HCT116 (cell line): ENCODE results near the gene CLCN5. TPM values are rescaled to one million over a fixed set of nuclear protein-coding genes. Genes with fewer than 3 reads are reported as not detected.

Experiments
- ATAC-seq: fragments of 200-7000 bp; cut with Tn5 transposase; 2 replicates; pipeline ENCODE4 v1.9.1; 2020; ENCODE audit warnings: mild to moderate bottlenecking, moderate library complexity
- BruUV-seq: library from RNA; stranded (reverse); fragments of 400-500 nt; replicated peaks from 2 replicates; lab custom pipeline; 2021; lab: Mats Ljungman, UMichigan
- CTCF ChIA-PET: fragments of 300-600 bp; sonication (Branson Sonifier 250); formaldehyde crosslinking; loops from one replicate; lab custom pipeline; 2021; ENCODE audit warnings: antibody characterized with exemption; lab: Charles Lee
- POLR2A ChIA-PET: fragments of 300-600, 350-600 bp; sonication (Branson Sonifier 250); formaldehyde crosslinking; loops from one replicate; lab custom pipeline; 2021; ENCODE audit warnings: antibody characterized with exemption; lab: Charles Lee
- RAD21 ChIA-PET, 2 experiments: fragments of 300-600 bp; sonication (Branson Sonifier 250); formaldehyde crosslinking; loops; one replicate each; lab custom pipeline; 2023; ENCODE audit warnings: low total read pairs in 2 of 2; ENCODE audit not compliant: uncharacterized antibody in 2 of 2, unreplicated experiment in 2 of 2, low non-redundant PET in 1 of 2; lab: Charles Lee
- DNase-seq: peaks from one replicate; pipeline ENCODE4 v3.0.0-alpha.2; 2010; ENCODE audit warnings: low read depth, low spot score
- H2AFZ ChIP-seq: fragments of 200-600 bp; shearing (Covaris generic), sonication (generic); 2 replicates; pipeline ENCODE4 v1.6.1; 2017; ENCODE audit warnings: low read depth, mixed run types, mixed read lengths, antibody characterized with exemption, low read length; ENCODE audit not compliant: poor library complexity, severe bottlenecking
- H3K27ac ChIP-seq: 2 replicates; pipeline ENCODE4 v1.5.1; 2012; ENCODE audit warnings: low read depth, low read length
- H3K27me3 ChIP-seq: fragments of 200-600 bp; sonication (generic); 2 replicates; pipeline ENCODE4 v1.6.1; 2016; ENCODE audit warnings: mixed run types, low read length, mixed read lengths; ENCODE audit not compliant: insufficient read depth
- H3K36me3 ChIP-seq, 2 experiments: fragments of 200-500 bp in 1 of 2; fragments of 200-600 bp in 1 of 2; sonication (Bioruptor generic) in 1 of 2; sonication (generic) in 1 of 2; 2 replicates each; pipeline versions ENCODE4 v1.5.1 to v1.6.1; 2014 to 2016; ENCODE audit warnings: low read length in 2 of 2, inconsistent platforms in 1 of 2, mixed read lengths in 1 of 2, mixed run types in 1 of 2; ENCODE audit not compliant: insufficient read depth in 2 of 2, control insufficient read depth in 1 of 2
- H3K4me1 ChIP-seq, 2 experiments: fragments of 200-600 bp in 1 of 2; sonication (generic) in 1 of 2; 2 replicates each; pipeline versions ENCODE4 v1.5.1 to v1.6.1; 2012 to 2017; ENCODE audit warnings: low read length in 2 of 2, inconsistent platforms in 1 of 2, mild to moderate bottlenecking in 1 of 2, mixed read lengths in 1 of 2, mixed run types in 1 of 2, moderate library complexity in 1 of 2; ENCODE audit not compliant: insufficient read depth in 2 of 2, control insufficient read depth in 1 of 2
- H3K4me2 ChIP-seq: fragments of 200-600 bp; sonication (generic); 2 replicates; pipeline ENCODE4 v1.6.1; 2017; ENCODE audit warnings: mixed run types, low read length, mixed read lengths
- H3K4me3 ChIP-seq, 2 experiments: fragments of 200-600 bp in 1 of 2; sonication (generic) in 1 of 2; replicated peaks in 1 of 2; 2 replicates each; pipeline ENCODE4 v1.5.1; 2011 to 2016; ENCODE audit warnings: low read length in 2 of 2, control low read depth in 1 of 2, low read depth in 1 of 2, mild to moderate bottlenecking in 1 of 2, mixed read lengths in 1 of 2, mixed run types in 1 of 2
- H3K79me2 ChIP-seq: fragments of 200-600 bp; sonication (generic); 2 replicates; pipeline ENCODE4 v1.6.1; 2017; ENCODE audit warnings: mild to moderate bottlenecking, mixed run types, low read length, moderate library complexity, mixed read lengths; ENCODE audit not compliant: insufficient read depth
- H3K9ac ChIP-seq: fragments of 200-600 bp; sonication (generic); 2 replicates; pipeline ENCODE4 v1.6.1; 2016; ENCODE audit warnings: low read length, mixed read lengths
- H3K9me2 ChIP-seq: fragments of 200-600 bp; sonication (generic), shearing (Covaris generic); 2 replicates; pipeline ENCODE4 v1.6.1; 2017; ENCODE audit warnings: mixed run types, mild to moderate bottlenecking, moderate library complexity; ENCODE audit not compliant: insufficient read depth
- H3K9me3 ChIP-seq, 2 experiments: fragments of 200-500 bp in 1 of 2; fragments of 200-600 bp in 1 of 2; sonication (Bioruptor generic) in 1 of 2; sonication (generic) in 1 of 2; 2 replicates each; pipeline ENCODE4 v1.6.1; 2014 to 2017; ENCODE audit warnings: low read length in 2 of 2, mixed read lengths in 2 of 2, inconsistent platforms in 1 of 2, low read depth in 1 of 2, mild to moderate bottlenecking in 1 of 2, mixed run types in 1 of 2, moderate library complexity in 1 of 2; ENCODE audit not compliant: control insufficient read depth in 1 of 2, insufficient read depth in 1 of 2
- H4K20me1 ChIP-seq: fragments of 200-600 bp; sonication (generic), shearing (Covaris generic); 2 replicates; pipeline ENCODE4 v1.6.1; 2017; ENCODE audit warnings: mixed run types, mild to moderate bottlenecking, moderate library complexity; ENCODE audit not compliant: insufficient read depth
- CBX3 ChIP-seq: IDR thresholded peaks from 2 replicates; pipeline ENCODE4 v1.6.1; 2012; ENCODE audit warnings: low read depth
- ELF1 ChIP-seq: IDR thresholded peaks from 2 replicates; pipeline ENCODE4 v1.6.1; 2012; ENCODE audit warnings: low read depth, borderline replicate concordance
- EZH2 ChIP-seq: fragments of 200-600 bp; sonication (generic); IDR thresholded peaks from 2 replicates; pipeline ENCODE4 v1.6.1; 2017; ENCODE audit warnings: antibody characterized with exemption, mixed run types
- JUND ChIP-seq: IDR thresholded peaks from 2 replicates; pipeline ENCODE4 v1.6.1; 2012
- RAD21 ChIP-seq: IDR thresholded peaks from 2 replicates; pipeline ENCODE4 v1.6.1; 2012; ENCODE audit warnings: low read depth, mild to moderate bottlenecking
- SIN3A ChIP-seq: IDR thresholded peaks from 2 replicates; pipeline ENCODE4 v1.6.1; 2012; ENCODE audit warnings: low read depth
- SP1 ChIP-seq: IDR thresholded peaks from 2 replicates; pipeline ENCODE4 v1.6.1; 2012; ENCODE audit warnings: low read depth
- SRF ChIP-seq: IDR thresholded peaks from 2 replicates; pipeline ENCODE4 v1.6.1; 2012; ENCODE audit warnings: low read depth
- YY1 ChIP-seq: IDR thresholded peaks from 2 replicates; pipeline ENCODE4 v1.6.1; 2011; ENCODE audit warnings: low read length, low read depth, moderate library complexity, mild to moderate bottlenecking; ENCODE audit not compliant: insufficient replicate concordance; ENCODE audit errors: extremely low read depth
- intact Hi-C: fragments of 100-400 bp; cut with micrococcal nuclease; formaldehyde crosslinking; loops from 2 replicates; pipeline ENCODE4 v1.10.0; 2022
- total RNA-seq: library from RNA; stranded (reverse); gene quantifications from one replicate; pipeline ENCODE4 v1.2.1, GENCODE V29; 2021; ENCODE audit not compliant: unreplicated experiment
- TF ChIP-seq, protein P1 (sequence below): IDR thresholded peaks from 2 replicates; pipeline ENCODE4 v1.6.1; 2012
- TF ChIP-seq, protein P2 (sequence below): IDR thresholded peaks from 2 replicates; pipeline ENCODE4 v1.6.1; 2012; ENCODE audit warnings: low read depth
- TF ChIP-seq, protein P3 (sequence below): IDR thresholded peaks from 2 replicates; pipeline ENCODE4 v1.6.1; 2011; ENCODE audit warnings: mild to moderate bottlenecking, low read length, moderate library complexity; ENCODE audit not compliant: insufficient replicate concordance; ENCODE audit errors: extremely low read depth

CLCN5 gene
- total RNA-seq, 1 experiment from 2014 or later, result 6.1 TPM

DNA sequence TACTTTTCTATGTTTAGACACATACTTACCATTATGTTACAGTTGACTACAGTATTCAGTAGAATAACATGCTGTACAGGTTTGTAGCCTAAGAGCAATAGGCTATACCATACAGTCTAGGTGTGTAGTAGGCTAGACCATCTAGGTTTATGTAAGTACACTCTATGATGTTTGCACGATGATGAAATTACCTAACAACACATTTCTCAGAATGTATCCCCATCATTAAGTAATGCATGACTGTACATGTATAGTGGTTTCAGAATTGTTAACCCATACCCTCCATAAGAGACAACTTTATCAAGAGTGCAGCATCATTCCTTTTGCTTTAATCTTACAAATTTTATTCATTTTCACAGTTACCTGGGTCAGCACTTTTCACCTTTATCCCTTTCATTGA lies 126.8 kb downstream of the CLCN5 start:
- H3K9me2 ChIP-seq, result no peaks in the 10 kb centered on the region
- no peaks in the 10 kb centered on the region for H3K36me3 ChIP-seq
- no peak overlapping the region for H3K4me3 ChIP-seq
- DNase-seq, result no peak
- no peak overlapping the region for H2AFZ ChIP-seq
- H3K27me3 ChIP-seq, result no peaks in the 10 kb centered on the region
- RAD21 ChIA-PET, result no interaction called here
- CTCF ChIA-PET, result no interaction called here
- H4K20me1 ChIP-seq, result no peaks in the 10 kb centered on the region
- H3K4me1 ChIP-seq, result no peaks in the 10 kb centered on the region
- POLR2A ChIA-PET, result no interaction called here
- TF ChIP-seq SRF (no peak), EZH2 (no peak), SIN3A (no peak), ELF1 (no peak), RAD21 (no peak), JUND (no peak), YY1 (no peak), CBX3 (no peak), SP1 (no peak)
- TF ChIP-seq, protein P1, sequence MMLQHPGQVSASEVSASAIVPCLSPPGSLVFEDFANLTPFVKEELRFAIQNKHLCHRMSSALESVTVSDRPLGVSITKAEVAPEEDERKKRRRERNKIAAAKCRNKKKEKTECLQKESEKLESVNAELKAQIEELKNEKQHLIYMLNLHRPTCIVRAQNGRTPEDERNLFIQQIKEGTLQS, result no peak
- TF ChIP-seq, protein P2, sequence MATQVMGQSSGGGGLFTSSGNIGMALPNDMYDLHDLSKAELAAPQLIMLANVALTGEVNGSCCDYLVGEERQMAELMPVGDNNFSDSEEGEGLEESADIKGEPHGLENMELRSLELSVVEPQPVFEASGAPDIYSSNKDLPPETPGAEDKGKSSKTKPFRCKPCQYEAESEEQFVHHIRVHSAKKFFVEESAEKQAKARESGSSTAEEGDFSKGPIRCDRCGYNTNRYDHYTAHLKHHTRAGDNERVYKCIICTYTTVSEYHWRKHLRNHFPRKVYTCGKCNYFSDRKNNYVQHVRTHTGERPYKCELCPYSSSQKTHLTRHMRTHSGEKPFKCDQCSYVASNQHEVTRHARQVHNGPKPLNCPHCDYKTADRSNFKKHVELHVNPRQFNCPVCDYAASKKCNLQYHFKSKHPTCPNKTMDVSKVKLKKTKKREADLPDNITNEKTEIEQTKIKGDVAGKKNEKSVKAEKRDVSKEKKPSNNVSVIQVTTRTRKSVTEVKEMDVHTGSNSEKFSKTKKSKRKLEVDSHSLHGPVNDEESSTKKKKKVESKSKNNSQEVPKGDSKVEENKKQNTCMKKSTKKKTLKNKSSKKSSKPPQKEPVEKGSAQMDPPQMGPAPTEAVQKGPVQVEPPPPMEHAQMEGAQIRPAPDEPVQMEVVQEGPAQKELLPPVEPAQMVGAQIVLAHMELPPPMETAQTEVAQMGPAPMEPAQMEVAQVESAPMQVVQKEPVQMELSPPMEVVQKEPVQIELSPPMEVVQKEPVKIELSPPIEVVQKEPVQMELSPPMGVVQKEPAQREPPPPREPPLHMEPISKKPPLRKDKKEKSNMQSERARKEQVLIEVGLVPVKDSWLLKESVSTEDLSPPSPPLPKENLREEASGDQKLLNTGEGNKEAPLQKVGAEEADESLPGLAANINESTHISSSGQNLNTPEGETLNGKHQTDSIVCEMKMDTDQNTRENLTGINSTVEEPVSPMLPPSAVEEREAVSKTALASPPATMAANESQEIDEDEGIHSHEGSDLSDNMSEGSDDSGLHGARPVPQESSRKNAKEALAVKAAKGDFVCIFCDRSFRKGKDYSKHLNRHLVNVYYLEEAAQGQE, result no peak
- TF ChIP-seq, protein P3, sequence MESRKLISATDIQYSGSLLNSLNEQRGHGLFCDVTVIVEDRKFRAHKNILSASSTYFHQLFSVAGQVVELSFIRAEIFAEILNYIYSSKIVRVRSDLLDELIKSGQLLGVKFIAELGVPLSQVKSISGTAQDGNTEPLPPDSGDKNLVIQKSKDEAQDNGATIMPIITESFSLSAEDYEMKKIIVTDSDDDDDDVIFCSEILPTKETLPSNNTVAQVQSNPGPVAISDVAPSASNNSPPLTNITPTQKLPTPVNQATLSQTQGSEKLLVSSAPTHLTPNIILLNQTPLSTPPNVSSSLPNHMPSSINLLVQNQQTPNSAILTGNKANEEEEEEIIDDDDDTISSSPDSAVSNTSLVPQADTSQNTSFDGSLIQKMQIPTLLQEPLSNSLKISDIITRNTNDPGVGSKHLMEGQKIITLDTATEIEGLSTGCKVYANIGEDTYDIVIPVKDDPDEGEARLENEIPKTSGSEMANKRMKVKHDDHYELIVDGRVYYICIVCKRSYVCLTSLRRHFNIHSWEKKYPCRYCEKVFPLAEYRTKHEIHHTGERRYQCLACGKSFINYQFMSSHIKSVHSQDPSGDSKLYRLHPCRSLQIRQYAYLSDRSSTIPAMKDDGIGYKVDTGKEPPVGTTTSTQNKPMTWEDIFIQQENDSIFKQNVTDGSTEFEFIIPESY, result no peak
- TF ChIP-seq, all 23 proteins: peak for 0
- no peak overlapping the region for H3K27ac ChIP-seq
- no peak for ATAC-seq
- BruUV-seq, result no TSS peak
- H3K4me2 ChIP-seq, result no peak overlapping the region
- no peaks in the 10 kb centered on the region for H3K79me2 ChIP-seq
- intact Hi-C loops, result no loop called here
- H3K9me3 ChIP-seq, result no peaks in the 10 kb centered on the region
- no peak overlapping the region for H3K9ac ChIP-seq
